ENCODE results near the gene LETMD1. TPM values are rescaled to one million over a fixed set of nuclear protein-coding genes. Genes with fewer than 3 reads are reported as not detected.
"Not testable (repeated sequence)": the region's sequence is repeated elsewhere in the genome, so short reads cannot be mapped to it uniquely, and the experiment has no call there.

Gene LETMD1
- polyA plus RNA-seq, 1 of the 3 experiments (the other 2 are of a cell fraction) = 67.8 TPM

DNA sequence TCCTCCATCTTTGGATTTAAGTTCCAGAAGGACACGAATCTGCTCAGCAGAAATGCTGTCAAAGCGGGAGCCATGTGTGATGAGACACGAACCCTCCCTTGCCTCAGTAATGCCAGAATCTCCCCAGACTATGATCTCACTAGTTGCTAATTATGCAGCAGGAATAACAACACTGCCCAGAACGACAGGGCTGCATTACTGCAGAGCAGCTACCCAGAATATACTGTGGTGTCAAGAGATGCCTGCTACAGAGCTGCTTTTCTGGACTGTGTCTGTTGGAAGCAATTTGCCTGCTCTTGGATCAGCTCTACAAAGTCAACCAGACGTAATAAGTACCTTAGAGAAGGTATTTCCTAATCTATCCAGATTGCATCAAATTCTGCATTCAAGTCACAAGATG, 29.8 kb downstream of the LETMD1 start:
- H3F3A ChIP-seq (replicated peaks; ENCODE audit: insufficient read depth) = no peaks in the 10 kb centered on the region
- H3K36me3 ChIP-seq (replicated peaks in 1 of 2; ENCODE audit: control insufficient read depth in 1 of 2, insufficient read depth in 2 of 2, low read length in 1 of 2) = peaks cover 8 to 26% of the 10 kb centered on the region in 2 experiments
- H3K9ac ChIP-seq = no peak overlapping the region
- peaks cover 67% of the 10 kb centered on the region for H4K20me1 ChIP-seq (ENCODE audit: insufficient read depth)
- no peak overlapping the region for H2AFZ ChIP-seq (ENCODE audit: low read depth)
- ChIA-PET POLR2A (interaction anchor here (0.6 kb wide), 1 partner anchor 314 kb away, joined by 3 read pairs; the partner anchor contains the start of gene ATF1), CTCF (interaction anchor here (1.0 to 1.4 kb wide), 2 partner anchors 15 to 301 kb away, joined by 3 read pairs; no protein-coding TSS in a partner anchor)
- no peak overlapping the region for H3K27ac ChIP-seq (ENCODE audit: low read depth in 2 of 2, low read length in 1 of 2)
- H3K4me3 ChIP-seq (ENCODE audit: low read depth in 2 of 2, low read length in 1 of 2) = no peak overlapping the region
- WGBS (ENCODE audit: low lambda C conversion rate) = 77% methylated on average over 5 of the region's 5 CpGs
- peaks cover 99% of the 10 kb centered on the region for H3K79me2 ChIP-seq (ENCODE audit: insufficient read depth)
- H3K9me2 ChIP-seq = no peaks in the 10 kb centered on the region
- peaks cover 10 to 11% of the 10 kb centered on the region in 2 experiments; a peak in 3 of 4 replicates for H3K4me1 ChIP-seq (ENCODE audit: control insufficient read depth in 1 of 2, insufficient read depth in 2 of 2, low read depth in 1 of 2, low read length in 1 of 2)
- TF ChIP-seq YY1 (IDR thresholded peaks at IDR 0.05; ENCODE audit: low read depth) = no peak
- TF ChIP-seq TAF1 (IDR thresholded peaks at IDR 0.05; ENCODE audit: borderline replicate concordance, low read depth, low read length) = no peak
- no peak for TF ChIP-seq RCOR1 (IDR thresholded peaks at IDR 0.05; ENCODE audit: low read length)
- no peak for TF ChIP-seq JUND (IDR thresholded peaks at IDR 0.05)
- no peak for TF ChIP-seq POLR2AphosphoS5 (IDR thresholded peaks at IDR 0.05; ENCODE audit: low read depth, low read length)
- no peak for TF ChIP-seq RFX5 (IDR thresholded peaks at IDR 0.05; ENCODE audit: low read length)
- TF ChIP-seq EZH2phosphoT487 (IDR thresholded peaks at IDR 0.05; ENCODE audit: borderline replicate concordance, low read depth) = no peak
- TF ChIP-seq MEF2A (IDR thresholded peaks at IDR 0.05; ENCODE audit: borderline replicate concordance, low read depth) = no peak
- TF ChIP-seq, protein P1, sequence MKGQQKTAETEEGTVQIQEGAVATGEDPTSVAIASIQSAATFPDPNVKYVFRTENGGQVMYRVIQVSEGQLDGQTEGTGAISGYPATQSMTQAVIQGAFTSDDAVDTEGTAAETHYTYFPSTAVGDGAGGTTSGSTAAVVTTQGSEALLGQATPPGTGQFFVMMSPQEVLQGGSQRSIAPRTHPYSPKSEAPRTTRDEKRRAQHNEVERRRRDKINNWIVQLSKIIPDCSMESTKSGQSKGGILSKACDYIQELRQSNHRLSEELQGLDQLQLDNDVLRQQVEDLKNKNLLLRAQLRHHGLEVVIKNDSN (IDR thresholded peaks at IDR 0.05; ENCODE audit: borderline replicate concordance, low read depth) = no peak
- H3K9me3 ChIP-seq = no peaks in the 10 kb centered on the region
- no peaks in the 10 kb centered on the region for H3K27me3 ChIP-seq (ENCODE audit: insufficient read depth)
- H3K4me2 ChIP-seq = no peak overlapping the region
- DNase-seq = peak; percentile 22

DNA sequence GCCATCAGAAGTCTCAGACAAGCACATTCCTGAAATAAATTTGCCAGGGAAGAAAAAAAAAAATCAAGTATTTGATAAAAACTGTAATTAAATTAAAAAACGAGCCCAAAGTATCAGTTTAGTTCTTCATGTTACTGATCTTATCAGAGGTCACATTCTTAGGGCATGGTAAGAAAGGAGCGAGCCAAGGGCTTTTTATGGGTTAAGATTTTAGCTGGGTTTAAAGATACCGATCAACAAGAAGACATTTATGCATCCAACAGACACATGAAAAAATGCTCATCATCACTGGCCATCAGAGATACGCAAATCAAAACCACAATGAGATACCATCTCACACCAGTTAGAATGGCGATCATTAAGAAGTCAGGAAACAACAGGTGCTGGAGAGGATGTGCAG, 30.2 kb downstream of the LETMD1 start:
- H4K20me1 ChIP-seq (ENCODE audit: insufficient read depth) = peaks cover 67% of the 10 kb centered on the region
- POLR2A ChIA-PET; H3K27ac ChIP-seq (ENCODE audit: low read depth in 2 of 2, low read length in 1 of 2); DNase-seq; H3K4me2 ChIP-seq; H3K27me3 ChIP-seq (ENCODE audit: insufficient read depth); H3K9me3 ChIP-seq; H3K4me3 ChIP-seq (ENCODE audit: low read depth in 2 of 2, low read length in 1 of 2); H3F3A ChIP-seq (replicated peaks; ENCODE audit: insufficient read depth); H3K9ac ChIP-seq; H2AFZ ChIP-seq (ENCODE audit: low read depth); H3K9me2 ChIP-seq: not testable (repeated sequence)
- CTCF ChIA-PET = interaction anchor here (1.0 kb wide), 1 partner anchor 301 kb away, joined by 3 read pairs; no protein-coding TSS in a partner anchor
- H3K36me3 ChIP-seq (replicated peaks in 1 of 2; ENCODE audit: control insufficient read depth in 1 of 2, insufficient read depth in 2 of 2, low read length in 1 of 2) = peaks cover 8 to 22% of the 10 kb centered on the region in 2 experiments
- WGBS (ENCODE audit: low lambda C conversion rate) = 75% methylated on average over 5 of the region's 5 CpGs
- peaks cover 97% of the 10 kb centered on the region for H3K79me2 ChIP-seq (ENCODE audit: insufficient read depth)
- H3K4me1 ChIP-seq (ENCODE audit: control insufficient read depth in 1 of 2, insufficient read depth in 2 of 2, low read depth in 1 of 2, low read length in 1 of 2) = peaks cover 10 to 11% of the 10 kb centered on the region in 2 experiments; a peak in 3 of 4 replicates

DNA sequence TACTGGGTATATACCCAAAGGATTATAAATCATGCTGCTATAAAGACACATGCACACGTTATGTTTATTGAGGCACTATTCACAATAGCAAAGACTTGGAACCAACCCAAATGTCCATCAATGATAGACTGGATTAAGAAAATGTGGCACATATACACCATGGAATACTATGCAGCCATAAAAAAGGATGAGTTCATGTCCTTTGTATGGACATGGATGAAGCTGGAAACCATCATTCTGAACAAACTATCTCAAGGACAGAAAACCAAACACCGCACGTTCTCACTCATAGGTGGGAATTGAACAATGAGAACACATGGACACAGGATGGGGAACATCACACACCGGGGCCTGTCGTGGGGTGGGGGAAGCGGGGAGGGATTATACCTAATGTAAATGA, 30.7 kb downstream of the LETMD1 start:
- 95% methylated on average over 6 of the region's 6 CpGs for WGBS (ENCODE audit: low lambda C conversion rate)
- H3K27ac ChIP-seq (ENCODE audit: low read depth in 2 of 2, low read length in 1 of 2); H3K9me2 ChIP-seq; POLR2A ChIA-PET; DNase-seq; H3K9ac ChIP-seq; H2AFZ ChIP-seq (ENCODE audit: low read depth); H3K27me3 ChIP-seq (ENCODE audit: insufficient read depth); H3F3A ChIP-seq (replicated peaks; ENCODE audit: insufficient read depth); H3K9me3 ChIP-seq; H3K4me2 ChIP-seq; H3K4me3 ChIP-seq (ENCODE audit: low read depth in 2 of 2, low read length in 1 of 2): not testable (repeated sequence)
- H3K79me2 ChIP-seq (ENCODE audit: insufficient read depth) = peaks cover 92% of the 10 kb centered on the region
- peaks cover 67% of the 10 kb centered on the region for H4K20me1 ChIP-seq (ENCODE audit: insufficient read depth)
- CTCF ChIA-PET = interaction anchor here (1.0 kb wide), 1 partner anchor 302 kb away, joined by 3 read pairs; no protein-coding TSS in a partner anchor
- H3K4me1 ChIP-seq (ENCODE audit: control insufficient read depth in 1 of 2, insufficient read depth in 2 of 2, low read depth in 1 of 2, low read length in 1 of 2) = peaks cover 10 to 11% of the 10 kb centered on the region in 2 experiments; a peak in 3 of 4 replicates
- peaks cover 5 to 17% of the 10 kb centered on the region in 2 experiments for H3K36me3 ChIP-seq (replicated peaks in 1 of 2; ENCODE audit: control insufficient read depth in 1 of 2, insufficient read depth in 2 of 2, low read length in 1 of 2)
